ENCODE data around the gene LTBP1.
"Not testable (repeated sequence)": the region's sequence is repeated elsewhere in the genome, so short reads cannot be mapped to it uniquely, and the experiment has no call there.

Gene LTBP1

GRCh38 chr2:33052361-33052735 lies 105.6 kb downstream of the LTBP1 start:
- no peak overlapping the region for H3K27ac ChIP-seq (ENCODE audit: low read depth, low read length)
- peaks cover 81% of the 10 kb centered on the region for H3K79me2 ChIP-seq (ENCODE audit: control insufficient read depth, low read length)
- H3K4me1 ChIP-seq (ENCODE audit: control insufficient read depth, low read length), result peaks cover 53% of the 10 kb centered on the region
- TF ChIP-seq CTCF (IDR thresholded peaks at IDR 0.05; ENCODE audit: low read depth, low read length, poor library complexity, severe bottlenecking), result no peak
- TF ChIP-seq EZH2phosphoT487 (IDR thresholded peaks at IDR 0.05; ENCODE audit: borderline replicate concordance, low read length), result no peak
- H3K9me2 ChIP-seq (replicated peaks; ENCODE audit: control insufficient read depth, low read length), result no peaks in the 10 kb centered on the region
- H3F3A ChIP-seq (ENCODE audit: control insufficient read depth, insufficient read depth), result peaks cover 6% of the 10 kb centered on the region; the same call in 1 of the 2 replicates
- H4K20me1 ChIP-seq (ENCODE audit: control insufficient read depth, insufficient read depth, low read depth, low read length), result no peaks in the 10 kb centered on the region
- no peaks in the 10 kb centered on the region for H3K27me3 ChIP-seq (ENCODE audit: control insufficient read depth, low read length)
- peak overlapping the region; percentile 19; the same call in 1 of the 2 replicates for H3K4me2 ChIP-seq (ENCODE audit: low read length)
- no peak overlapping the region for H3K4me3 ChIP-seq (ENCODE audit: low read length)
- H3K9me3 ChIP-seq (ENCODE audit: control insufficient read depth, insufficient read depth, low read length), result no peaks in the 10 kb centered on the region
- H3K36me3 ChIP-seq (ENCODE audit: control insufficient read depth, low read length), result peaks cover 42% of the 10 kb centered on the region

GRCh38 chr2:33052795-33053194 lies 106.0 kb downstream of the LTBP1 start:
- H3K4me3 ChIP-seq (ENCODE audit: low read length); H3K9me2 ChIP-seq (replicated peaks; ENCODE audit: control insufficient read depth, low read length); H3K27ac ChIP-seq (ENCODE audit: low read depth, low read length); H4K20me1 ChIP-seq (ENCODE audit: control insufficient read depth, insufficient read depth, low read depth, low read length); H3K27me3 ChIP-seq (ENCODE audit: control insufficient read depth, low read length); H3K4me2 ChIP-seq (ENCODE audit: low read length); H3K9me3 ChIP-seq (ENCODE audit: control insufficient read depth, insufficient read depth, low read length); H3F3A ChIP-seq (ENCODE audit: control insufficient read depth, insufficient read depth): not testable (repeated sequence)
- Histone ChIP-seq H3K4me1 (ENCODE audit: control insufficient read depth, low read length) (peaks cover 57% of the 10 kb centered on the region), H3K79me2 (ENCODE audit: control insufficient read depth, low read length) (peaks cover 83% of the 10 kb centered on the region), H3K36me3 (ENCODE audit: control insufficient read depth, low read length) (peaks cover 42% of the 10 kb centered on the region)

- Histone ChIP-seq H3K9me2 (replicated peaks; ENCODE audit: control insufficient read depth, low read length) (no peaks in the 10 kb centered on the region), H3K79me2 (ENCODE audit: control insufficient read depth, low read length) (peaks cover 78% of the 10 kb centered on the region), H3K4me2 (ENCODE audit: low read length) (no peak overlapping the region), H4K20me1 (ENCODE audit: control insufficient read depth, insufficient read depth, low read depth, low read length) (no peaks in the 10 kb centered on the region), H3K27ac (ENCODE audit: low read depth, low read length) (no peak overlapping the region), H3K27me3 (ENCODE audit: control insufficient read depth, low read length) (no peaks in the 10 kb centered on the region), H3K9me3 (ENCODE audit: control insufficient read depth, insufficient read depth, low read length) (no peaks in the 10 kb centered on the region), H3K4me1 (ENCODE audit: control insufficient read depth, low read length) (peaks cover 62% of the 10 kb centered on the region), H3K36me3 (ENCODE audit: control insufficient read depth, low read length) (peaks cover 43% of the 10 kb centered on the region), H3K4me3 (ENCODE audit: low read length) (no peak overlapping the region), H3F3A (ENCODE audit: control insufficient read depth, insufficient read depth) (peaks cover 23% of the 10 kb centered on the region)
- TF ChIP-seq EZH2phosphoT487 (IDR thresholded peaks at IDR 0.05; ENCODE audit: borderline replicate concordance, low read length) (no peak), CTCF (IDR thresholded peaks at IDR 0.05; ENCODE audit: low read depth, low read length, poor library complexity, severe bottlenecking) (no peak)
Measured at GRCh38 chr2:33056170-33056569, 109.4 kb downstream of the LTBP1 start.

- H3K9me3 ChIP-seq (ENCODE audit: control insufficient read depth, insufficient read depth, low read length); H3K27me3 ChIP-seq (ENCODE audit: control insufficient read depth, low read length); H4K20me1 ChIP-seq (ENCODE audit: control insufficient read depth, insufficient read depth, low read depth, low read length); H3K9me2 ChIP-seq (replicated peaks; ENCODE audit: control insufficient read depth, low read length): not testable (repeated sequence)
- Histone ChIP-seq H3K36me3 (ENCODE audit: control insufficient read depth, low read length) (peaks cover 51% of the 10 kb centered on the region), H3K27ac (ENCODE audit: low read depth, low read length) (peak overlapping the region; percentile 94), H3F3A (ENCODE audit: control insufficient read depth, insufficient read depth) (peaks cover 23% of the 10 kb centered on the region), H3K79me2 (ENCODE audit: control insufficient read depth, low read length) (peaks cover 79% of the 10 kb centered on the region), H3K4me2 (ENCODE audit: low read length) (peak overlapping the region; percentile 81), H3K4me1 (ENCODE audit: control insufficient read depth, low read length) (peaks cover 62% of the 10 kb centered on the region), H3K4me3 (ENCODE audit: low read length) (peak overlapping the region; percentile 32)
Measured at GRCh38 chr2:33057307-33058028, 110.7 kb downstream of the LTBP1 start.

Data from DOHH2 (cell line).